ENCODE results near the gene NHLH2. TPM values are rescaled to one million over a fixed set of nuclear protein-coding genes. Genes with fewer than 3 reads are reported as not detected.

Gene NHLH2
- total RNA-seq = 0.07 TPM in 1 of 2 replicates, not detected in the other

DNA sequence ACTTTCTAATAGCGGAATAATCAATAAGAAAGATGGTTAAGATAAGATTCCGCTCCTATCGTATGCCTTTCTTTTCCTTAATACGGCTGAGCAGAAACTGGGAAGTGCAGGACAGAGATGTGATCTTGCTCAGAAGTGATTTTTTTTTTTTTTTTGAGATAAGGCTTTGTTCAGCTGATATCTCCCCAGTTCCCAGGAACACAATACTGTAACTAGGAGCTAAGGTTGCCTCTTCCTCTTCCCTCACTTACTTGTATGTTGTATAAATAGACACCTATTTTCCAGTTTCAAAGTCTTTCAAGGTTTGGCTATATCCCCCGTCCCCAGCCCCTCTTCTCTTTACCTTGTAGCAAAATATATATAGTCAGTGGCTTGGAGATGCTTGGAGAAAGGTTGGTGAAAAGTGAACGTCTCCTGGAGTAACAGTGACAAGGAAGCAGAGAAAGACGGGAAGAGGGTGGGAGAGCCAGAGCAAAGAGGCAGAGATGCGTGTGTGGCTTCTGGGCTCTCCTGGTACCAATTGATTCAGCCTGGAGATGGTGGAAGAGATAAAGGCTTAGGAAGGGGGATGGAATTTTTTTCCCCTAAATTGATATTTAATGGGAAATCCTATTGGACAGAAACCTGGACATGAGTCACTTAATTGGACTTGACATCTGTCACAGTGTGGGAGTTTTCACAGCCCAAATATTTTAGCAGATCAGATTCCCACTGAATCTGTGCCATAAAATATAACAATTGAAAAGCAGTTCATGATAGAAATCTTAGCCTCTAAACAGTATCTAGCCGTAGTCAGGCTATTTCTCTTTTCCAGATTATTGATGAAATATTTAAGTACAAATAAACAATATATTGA lies at the start of gene NHLH2:
TSS of gene NHLH2 (minus strand) at position 522 of the 856 bp plus-strand sequence. CDS start 2,754 bp downstream, outside the sequence.

Other genes with a start within 250 kb of the NHLH2 start
- 15.6 and 25.8 TPM in 2 replicates for gene VANGL1, start 199.2 kb downstream of the NHLH2 start, total RNA-seq
- not detected in 2 replicates for gene CASQ2, start 72.4 kb downstream of the NHLH2 start, total RNA-seq
- 0.27 and 0.50 TPM in 2 replicates for gene SLC22A15, start 135.4 kb upstream of the NHLH2 start, total RNA-seq